HepG2 (cell line): ENCODE data around the gene PCARE. TPM values are rescaled to one million over a fixed set of nuclear protein-coding genes. Genes with fewer than 3 reads are reported as not detected.

ENCODE experiments used
- HMG20A ChIP-seq: IDR thresholded peaks from 2 replicates; pipeline ENCODE4 v1.6.1; 2016; ENCODE audit warnings: borderline replicate concordance
- HMGA1 ChIP-seq: sonication (generic); formaldehyde crosslinking; conservative IDR thresholded peaks from 2 replicates; pipeline ENCODE4 v1.4.0; 2020; ENCODE audit warnings: missing genetic modification reagents
- HOXA5 ChIP-seq: sonication (generic); formaldehyde crosslinking; IDR thresholded peaks from 2 replicates; pipeline ENCODE4 v1.4.0; 2020; ENCODE audit warnings: missing genetic modification reagents
- KDM6A ChIP-seq: IDR thresholded peaks from 2 replicates; pipeline ENCODE4 v1.6.1; 2016; ENCODE audit warnings: low read depth
- MAFG ChIP-seq: sonication (generic); formaldehyde crosslinking; IDR thresholded peaks from 2 replicates; pipeline ENCODE4 v1.5.1; 2020; ENCODE audit warnings: mild to moderate bottlenecking, missing genetic modification reagents
- MAFK ChIP-seq, 2 experiments: IDR thresholded peaks in 1 of 2; conservative IDR thresholded peaks in 1 of 2; 2 replicates each; pipeline ENCODE4 v1.6.1; 2011; ENCODE audit warnings: improper control_type of control experiment in 2 of 2, low read length in 2 of 2
- NFYB ChIP-seq: sonication (generic); formaldehyde crosslinking; IDR thresholded peaks from 2 replicates; pipeline ENCODE4 v1.4.0; 2020; ENCODE audit warnings: missing genetic modification reagents
- NR1H2 ChIP-seq: sonication (generic); formaldehyde crosslinking; IDR thresholded peaks from 2 replicates; pipeline ENCODE4 v1.8.1; 2022; ENCODE audit warnings: low read depth, missing genetic modification reagents, borderline replicate concordance
- SETDB1 ChIP-seq: sonication (generic); formaldehyde crosslinking; IDR thresholded peaks from 2 replicates; pipeline ENCODE4 v1.5.1; 2020; ENCODE audit warnings: missing genetic modification reagents, mild to moderate bottlenecking, borderline replicate concordance
- STAG1 ChIP-seq: sonication (generic); formaldehyde crosslinking; IDR thresholded peaks from 2 replicates; pipeline ENCODE4 v1.4.0; 2020; ENCODE audit warnings: missing genetic modification reagents
- ZNF101 ChIP-seq: sonication (generic); formaldehyde crosslinking; IDR thresholded peaks from 2 replicates; pipeline ENCODE4 v1.4.0; 2020; ENCODE audit warnings: mild to moderate bottlenecking, low read depth, missing genetic modification reagents, borderline replicate concordance
- ZNF143 ChIP-seq: sonication (generic); formaldehyde crosslinking; IDR thresholded peaks from 2 replicates; pipeline ENCODE4 v1.4.0; 2020; ENCODE audit warnings: missing genetic modification reagents
- ZNF205 ChIP-seq: IDR thresholded peaks from 2 replicates; pipeline ENCODE4 v1.6.1; 2018; ENCODE audit warnings: missing biosample characterization, missing genetic modification reagents
- ZNF451 ChIP-seq: sonication (generic); formaldehyde crosslinking; IDR thresholded peaks from 2 replicates; pipeline ENCODE4 v1.5.0; 2020; ENCODE audit warnings: mild to moderate bottlenecking, missing genetic modification reagents
- ZNF605 ChIP-seq: sonication (generic); formaldehyde crosslinking; IDR thresholded peaks from 2 replicates; pipeline ENCODE4 v1.8.0; 2022; ENCODE audit warnings: mild to moderate bottlenecking, missing genetic modification reagents
- ZNF614 ChIP-seq: IDR thresholded peaks from 2 replicates; pipeline ENCODE4 v1.6.1; 2018; ENCODE audit warnings: missing biosample characterization, missing genetic modification reagents, inconsistent platforms, borderline replicate concordance
- ZNF703 ChIP-seq: sonication (generic); formaldehyde crosslinking; IDR thresholded peaks from 2 replicates; pipeline ENCODE4 v1.5.1; 2020; ENCODE audit warnings: missing genetic modification reagents, mild to moderate bottlenecking, moderate library complexity, borderline replicate concordance
- ZSCAN20 ChIP-seq: sonication (generic); formaldehyde crosslinking; IDR thresholded peaks from 2 replicates; pipeline ENCODE4 v1.4.0; 2020; ENCODE audit warnings: missing genetic modification reagents, mild to moderate bottlenecking, borderline replicate concordance
- ZZZ3 ChIP-seq: sonication (generic); formaldehyde crosslinking; IDR thresholded peaks from 2 replicates; pipeline ENCODE4 v1.4.0; 2020; ENCODE audit warnings: missing genetic modification reagents, mild to moderate bottlenecking, borderline replicate concordance
- polyA plus RNA-seq, 8 experiments: library from polyadenylated mRNA; depleted of rRNA in 3 of 8; stranded (reverse) in 7 of 8; unstranded in 1 of 8; fragments of >200 nt; fragmentation: Illumina TruSeq in 4 of 8; extraction: Trizol in 4 of 8; gene quantifications; 2 replicates each; pipeline versions ENCODE4 v1.2.1 to v1.2.3, GENCODE V29; 2011 to 2016; ENCODE audit warnings: low read depth in 4 of 8, missing spikeins in 1 of 8, mixed read lengths in 1 of 8; ENCODE audit not compliant: insufficient read depth in 1 of 8
- total RNA-seq, 5 experiments: library from RNA; depleted of rRNA; stranded (reverse); fragments of >200 nt; fragmentation: Illumina TruSeq; extraction: Trizol; gene quantifications; 2 replicates each; pipeline ENCODE4 v1.2.3, GENCODE V29; 2016; ENCODE audit warnings: low read depth in 1 of 5
- TF ChIP-seq, protein P1 (sequence below): sonication (generic); formaldehyde crosslinking; IDR thresholded peaks from 2 replicates; pipeline ENCODE4 v1.4.0; 2020; ENCODE audit warnings: missing genetic modification reagents
- TF ChIP-seq, protein P2 (sequence below): sonication (generic); formaldehyde crosslinking; IDR thresholded peaks from 2 replicates; pipeline ENCODE4 v1.4.0; 2020; ENCODE audit warnings: mild to moderate bottlenecking, missing genetic modification reagents
- TF ChIP-seq, protein P3 (sequence below): sonication (generic); formaldehyde crosslinking; IDR thresholded peaks from 2 replicates; pipeline ENCODE4 v1.5.1; 2020; ENCODE audit warnings: missing genetic modification reagents, mild to moderate bottlenecking, borderline replicate concordance
- TF ChIP-seq, protein P4 (sequence below): sonication (generic); formaldehyde crosslinking; IDR thresholded peaks from 2 replicates; pipeline ENCODE4 v1.4.0; 2020; ENCODE audit warnings: missing genetic modification reagents

Gene PCARE
- total and polyA plus RNA-seq, 2 of the 13 experiments (the other 11 are each of a cell fraction or from before 2014, with no cell fraction given): not detected

DNA sequence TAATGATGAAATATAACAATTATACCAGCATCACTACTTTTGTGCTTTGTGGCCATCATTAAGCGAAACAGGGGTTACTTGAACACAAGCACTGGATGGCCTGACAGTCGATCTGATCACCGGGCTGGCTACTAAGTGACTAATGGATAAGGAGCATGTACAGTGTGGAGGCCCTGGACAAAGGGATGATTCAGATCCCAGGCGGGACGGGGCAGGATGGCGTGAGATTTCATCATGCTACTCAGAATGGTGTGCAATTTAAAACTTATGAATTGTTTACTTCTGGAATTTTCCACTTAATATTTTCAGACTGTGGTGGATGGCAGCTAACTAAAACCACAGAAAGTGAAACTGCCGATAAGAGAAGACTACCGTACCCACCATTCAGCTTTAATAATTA, 33.9 kb upstream of the PCARE start (continued):
- TF ChIP-seq, protein P1, sequence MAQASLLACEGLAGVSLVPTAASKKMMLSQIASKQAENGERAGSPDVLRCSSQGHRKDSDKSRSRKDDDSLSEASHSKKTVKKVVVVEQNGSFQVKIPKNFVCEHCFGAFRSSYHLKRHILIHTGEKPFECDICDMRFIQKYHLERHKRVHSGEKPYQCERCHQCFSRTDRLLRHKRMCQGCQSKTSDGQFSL (CRISPR knock-in tag): no peak
- TF ChIP-seq SETDB1 (CRISPR knock-in tag) (no peak), KDM6A (CRISPR knock-in tag) (no peak; the same call in 1 of the 2 replicates), ZNF205 (CRISPR knock-in tag) (no peak), ZNF101 (no peak), HOXA5 (CRISPR knock-in tag) (no peak), NR1H2 (CRISPR knock-in tag) (no peak), MAFK (conservative IDR thresholded peaks at IDR 0.05 in 1 of 2, IDR thresholded peaks at IDR 0.05 in 1 of 2; ENCODE audit: low read length in 2 of 2) (no peak), ZZZ3 (CRISPR knock-in tag) (no peak), NFYB (CRISPR knock-in tag) (no peak), MAFG (no peak), ZNF605 (CRISPR knock-in tag) (no peak), HMGA1 (CRISPR knock-in tag) (no peak), HMG20A (CRISPR knock-in tag) (no peak), STAG1 (CRISPR knock-in tag) (no peak), ZNF614 (no peak), ZNF703 (CRISPR knock-in tag) (no peak), ZNF143 (CRISPR knock-in tag) (no peak), ZSCAN20 (CRISPR knock-in tag) (no peak), ZNF451 (CRISPR knock-in tag) (no peak)
- TF ChIP-seq, protein P2, sequence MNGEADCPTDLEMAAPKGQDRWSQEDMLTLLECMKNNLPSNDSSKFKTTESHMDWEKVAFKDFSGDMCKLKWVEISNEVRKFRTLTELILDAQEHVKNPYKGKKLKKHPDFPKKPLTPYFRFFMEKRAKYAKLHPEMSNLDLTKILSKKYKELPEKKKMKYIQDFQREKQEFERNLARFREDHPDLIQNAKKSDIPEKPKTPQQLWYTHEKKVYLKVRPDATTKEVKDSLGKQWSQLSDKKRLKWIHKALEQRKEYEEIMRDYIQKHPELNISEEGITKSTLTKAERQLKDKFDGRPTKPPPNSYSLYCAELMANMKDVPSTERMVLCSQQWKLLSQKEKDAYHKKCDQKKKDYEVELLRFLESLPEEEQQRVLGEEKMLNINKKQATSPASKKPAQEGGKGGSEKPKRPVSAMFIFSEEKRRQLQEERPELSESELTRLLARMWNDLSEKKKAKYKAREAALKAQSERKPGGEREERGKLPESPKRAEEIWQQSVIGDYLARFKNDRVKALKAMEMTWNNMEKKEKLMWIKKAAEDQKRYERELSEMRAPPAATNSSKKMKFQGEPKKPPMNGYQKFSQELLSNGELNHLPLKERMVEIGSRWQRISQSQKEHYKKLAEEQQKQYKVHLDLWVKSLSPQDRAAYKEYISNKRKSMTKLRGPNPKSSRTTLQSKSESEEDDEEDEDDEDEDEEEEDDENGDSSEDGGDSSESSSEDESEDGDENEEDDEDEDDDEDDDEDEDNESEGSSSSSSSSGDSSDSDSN (CRISPR knock-in tag): no peak
- TF ChIP-seq, protein P3, sequence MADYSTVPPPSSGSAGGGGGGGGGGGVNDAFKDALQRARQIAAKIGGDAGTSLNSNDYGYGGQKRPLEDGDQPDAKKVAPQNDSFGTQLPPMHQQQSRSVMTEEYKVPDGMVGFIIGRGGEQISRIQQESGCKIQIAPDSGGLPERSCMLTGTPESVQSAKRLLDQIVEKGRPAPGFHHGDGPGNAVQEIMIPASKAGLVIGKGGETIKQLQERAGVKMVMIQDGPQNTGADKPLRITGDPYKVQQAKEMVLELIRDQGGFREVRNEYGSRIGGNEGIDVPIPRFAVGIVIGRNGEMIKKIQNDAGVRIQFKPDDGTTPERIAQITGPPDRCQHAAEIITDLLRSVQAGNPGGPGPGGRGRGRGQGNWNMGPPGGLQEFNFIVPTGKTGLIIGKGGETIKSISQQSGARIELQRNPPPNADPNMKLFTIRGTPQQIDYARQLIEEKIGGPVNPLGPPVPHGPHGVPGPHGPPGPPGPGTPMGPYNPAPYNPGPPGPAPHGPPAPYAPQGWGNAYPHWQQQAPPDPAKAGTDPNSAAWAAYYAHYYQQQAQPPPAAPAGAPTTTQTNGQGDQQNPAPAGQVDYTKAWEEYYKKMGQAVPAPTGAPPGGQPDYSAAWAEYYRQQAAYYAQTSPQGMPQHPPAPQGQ (CRISPR knock-in tag): no peak
- TF ChIP-seq, protein P4, sequence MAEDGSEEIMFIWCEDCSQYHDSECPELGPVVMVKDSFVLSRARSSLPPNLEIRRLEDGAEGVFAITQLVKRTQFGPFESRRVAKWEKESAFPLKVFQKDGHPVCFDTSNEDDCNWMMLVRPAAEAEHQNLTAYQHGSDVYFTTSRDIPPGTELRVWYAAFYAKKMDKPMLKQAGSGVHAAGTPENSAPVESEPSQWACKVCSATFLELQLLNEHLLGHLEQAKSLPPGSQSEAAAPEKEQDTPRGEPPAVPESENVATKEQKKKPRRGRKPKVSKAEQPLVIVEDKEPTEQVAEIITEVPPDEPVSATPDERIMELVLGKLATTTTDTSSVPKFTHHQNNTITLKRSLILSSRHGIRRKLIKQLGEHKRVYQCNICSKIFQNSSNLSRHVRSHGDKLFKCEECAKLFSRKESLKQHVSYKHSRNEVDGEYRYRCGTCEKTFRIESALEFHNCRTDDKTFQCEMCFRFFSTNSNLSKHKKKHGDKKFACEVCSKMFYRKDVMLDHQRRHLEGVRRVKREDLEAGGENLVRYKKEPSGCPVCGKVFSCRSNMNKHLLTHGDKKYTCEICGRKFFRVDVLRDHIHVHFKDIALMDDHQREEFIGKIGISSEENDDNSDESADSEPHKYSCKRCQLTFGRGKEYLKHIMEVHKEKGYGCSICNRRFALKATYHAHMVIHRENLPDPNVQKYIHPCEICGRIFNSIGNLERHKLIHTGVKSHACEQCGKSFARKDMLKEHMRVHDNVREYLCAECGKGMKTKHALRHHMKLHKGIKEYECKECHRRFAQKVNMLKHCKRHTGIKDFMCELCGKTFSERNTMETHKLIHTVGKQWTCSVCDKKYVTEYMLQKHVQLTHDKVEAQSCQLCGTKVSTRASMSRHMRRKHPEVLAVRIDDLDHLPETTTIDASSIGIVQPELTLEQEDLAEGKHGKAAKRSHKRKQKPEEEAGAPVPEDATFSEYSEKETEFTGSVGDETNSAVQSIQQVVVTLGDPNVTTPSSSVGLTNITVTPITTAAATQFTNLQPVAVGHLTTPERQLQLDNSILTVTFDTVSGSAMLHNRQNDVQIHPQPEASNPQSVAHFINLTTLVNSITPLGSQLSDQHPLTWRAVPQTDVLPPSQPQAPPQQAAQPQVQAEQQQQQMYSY (CRISPR knock-in tag): no peak
